ENCODE data around the gene BCAS4.

DNA sequence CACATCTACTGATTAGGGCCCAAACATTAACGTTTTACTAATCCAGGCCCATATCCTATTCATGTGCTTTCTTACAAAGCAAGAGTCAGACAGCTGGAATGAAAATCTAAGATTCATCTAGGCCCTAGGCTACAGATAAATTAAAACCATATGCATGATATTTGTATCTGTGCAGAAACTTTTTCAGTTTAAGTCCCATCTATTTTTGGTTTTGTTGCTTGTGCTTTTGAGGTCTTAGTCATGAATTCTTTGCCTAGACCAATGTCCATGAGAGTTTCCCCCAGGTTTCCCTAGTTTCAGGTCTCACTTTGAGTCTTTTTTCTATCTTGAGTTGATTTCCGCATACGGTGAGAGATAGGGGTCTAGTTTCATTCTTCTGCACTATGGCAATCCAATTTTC, 116.2 kb downstream of the BCAS4 start:
- TF ChIP-seq, protein P1, sequence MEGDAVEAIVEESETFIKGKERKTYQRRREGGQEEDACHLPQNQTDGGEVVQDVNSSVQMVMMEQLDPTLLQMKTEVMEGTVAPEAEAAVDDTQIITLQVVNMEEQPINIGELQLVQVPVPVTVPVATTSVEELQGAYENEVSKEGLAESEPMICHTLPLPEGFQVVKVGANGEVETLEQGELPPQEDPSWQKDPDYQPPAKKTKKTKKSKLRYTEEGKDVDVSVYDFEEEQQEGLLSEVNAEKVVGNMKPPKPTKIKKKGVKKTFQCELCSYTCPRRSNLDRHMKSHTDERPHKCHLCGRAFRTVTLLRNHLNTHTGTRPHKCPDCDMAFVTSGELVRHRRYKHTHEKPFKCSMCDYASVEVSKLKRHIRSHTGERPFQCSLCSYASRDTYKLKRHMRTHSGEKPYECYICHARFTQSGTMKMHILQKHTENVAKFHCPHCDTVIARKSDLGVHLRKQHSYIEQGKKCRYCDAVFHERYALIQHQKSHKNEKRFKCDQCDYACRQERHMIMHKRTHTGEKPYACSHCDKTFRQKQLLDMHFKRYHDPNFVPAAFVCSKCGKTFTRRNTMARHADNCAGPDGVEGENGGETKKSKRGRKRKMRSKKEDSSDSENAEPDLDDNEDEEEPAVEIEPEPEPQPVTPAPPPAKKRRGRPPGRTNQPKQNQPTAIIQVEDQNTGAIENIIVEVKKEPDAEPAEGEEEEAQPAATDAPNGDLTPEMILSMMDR (conservative IDR thresholded peaks at IDR 0.05): no peak
- no peak for TF ChIP-seq EZH2 (IDR thresholded peaks at IDR 0.05; ENCODE audit: low read depth)

Data from PC-9 (cell line).